Retinal pigment epithelial cell (primary cell): ENCODE measurements around the gene C1orf35.

Source experiments
- DNase-seq: peaks from one replicate; pipeline ENCODE4 v3.0.0-alpha.2; 2010; ENCODE audit warnings: low read depth
- H3K4me3 ChIP-seq: 2 replicates; pipeline ENCODE4 v1.5.1; 2011; ENCODE audit warnings: mild to moderate bottlenecking, low read length, control low read depth, moderate library complexity
- TF ChIP-seq, protein P1 (sequence below): conservative IDR thresholded peaks from 2 replicates; pipeline ENCODE4 v1.5.1; 2011; ENCODE audit warnings: low read depth, low read length, control low read depth, inconsistent platforms

C1orf35 gene

DNA sequence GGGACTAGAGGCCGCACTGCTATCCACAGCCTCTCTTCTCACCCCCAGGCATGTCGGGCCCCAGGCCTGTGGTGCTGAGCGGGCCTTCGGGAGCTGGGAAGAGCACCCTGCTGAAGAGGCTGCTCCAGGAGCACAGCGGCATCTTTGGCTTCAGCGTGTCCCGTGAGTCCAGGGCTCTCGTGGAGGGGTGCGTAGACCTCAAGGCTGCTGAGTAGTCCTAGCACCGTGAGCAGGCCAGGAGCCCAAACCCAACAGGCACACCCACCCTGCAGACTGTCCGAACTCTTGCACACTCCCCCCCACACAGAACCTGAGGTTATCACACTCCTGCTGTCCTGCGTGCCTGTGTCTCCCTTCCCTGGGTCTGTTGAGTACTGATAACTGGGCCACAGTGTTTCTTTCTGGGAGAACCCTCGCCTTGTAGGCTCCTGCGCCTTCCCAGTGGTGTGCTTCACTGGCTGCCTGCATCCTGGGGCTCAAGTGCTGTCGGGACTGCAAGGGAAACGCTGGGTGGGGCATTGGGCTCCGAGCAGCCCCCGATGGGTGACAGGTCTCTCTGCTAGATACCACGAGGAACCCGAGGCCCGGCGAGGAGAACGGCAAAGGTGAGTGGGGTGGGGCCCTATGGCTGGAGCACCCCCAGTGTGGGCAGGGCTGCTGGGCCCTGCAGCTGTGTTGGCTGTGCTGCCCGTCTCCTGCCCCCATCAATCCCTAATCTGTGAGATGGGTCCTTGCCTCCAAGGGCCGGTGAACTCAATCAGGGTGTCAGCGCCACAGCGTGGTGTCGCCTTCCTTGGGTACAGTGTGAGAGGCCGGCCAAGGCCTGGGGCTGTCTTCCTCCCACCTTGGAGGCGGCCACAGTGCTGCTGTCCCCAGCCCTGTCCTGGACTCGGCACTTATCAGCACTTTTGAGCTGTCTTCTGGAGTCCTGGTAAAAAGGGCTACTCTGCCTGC lies 42.6 kb upstream of the C1orf35 start:
- DNase-seq = no peak
- no peak overlapping the region for H3K4me3 ChIP-seq
- TF ChIP-seq, protein P1, sequence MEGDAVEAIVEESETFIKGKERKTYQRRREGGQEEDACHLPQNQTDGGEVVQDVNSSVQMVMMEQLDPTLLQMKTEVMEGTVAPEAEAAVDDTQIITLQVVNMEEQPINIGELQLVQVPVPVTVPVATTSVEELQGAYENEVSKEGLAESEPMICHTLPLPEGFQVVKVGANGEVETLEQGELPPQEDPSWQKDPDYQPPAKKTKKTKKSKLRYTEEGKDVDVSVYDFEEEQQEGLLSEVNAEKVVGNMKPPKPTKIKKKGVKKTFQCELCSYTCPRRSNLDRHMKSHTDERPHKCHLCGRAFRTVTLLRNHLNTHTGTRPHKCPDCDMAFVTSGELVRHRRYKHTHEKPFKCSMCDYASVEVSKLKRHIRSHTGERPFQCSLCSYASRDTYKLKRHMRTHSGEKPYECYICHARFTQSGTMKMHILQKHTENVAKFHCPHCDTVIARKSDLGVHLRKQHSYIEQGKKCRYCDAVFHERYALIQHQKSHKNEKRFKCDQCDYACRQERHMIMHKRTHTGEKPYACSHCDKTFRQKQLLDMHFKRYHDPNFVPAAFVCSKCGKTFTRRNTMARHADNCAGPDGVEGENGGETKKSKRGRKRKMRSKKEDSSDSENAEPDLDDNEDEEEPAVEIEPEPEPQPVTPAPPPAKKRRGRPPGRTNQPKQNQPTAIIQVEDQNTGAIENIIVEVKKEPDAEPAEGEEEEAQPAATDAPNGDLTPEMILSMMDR = no peak

DNA sequence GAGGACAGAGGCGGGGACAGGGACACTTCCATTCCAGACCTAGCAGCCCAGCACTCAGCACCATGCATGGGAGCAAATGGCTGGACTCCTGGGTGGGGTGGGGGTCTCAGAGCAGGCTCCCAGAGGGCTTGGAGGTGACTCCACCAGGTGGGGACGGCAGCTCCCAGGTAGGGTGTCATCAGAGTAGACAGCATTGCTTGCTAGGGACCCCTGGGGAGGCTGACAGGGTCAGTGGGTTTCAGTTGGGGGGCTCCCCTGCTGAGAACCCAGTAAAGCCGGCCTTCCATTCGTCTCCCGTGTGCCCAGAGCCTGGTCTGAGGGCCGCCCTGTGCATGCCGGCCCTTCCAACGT lies 41.8 kb upstream of the C1orf35 start:
- H3K4me3 ChIP-seq = no peak overlapping the region
- TF ChIP-seq, protein P1 = no peak
- no peak for DNase-seq

DNA sequence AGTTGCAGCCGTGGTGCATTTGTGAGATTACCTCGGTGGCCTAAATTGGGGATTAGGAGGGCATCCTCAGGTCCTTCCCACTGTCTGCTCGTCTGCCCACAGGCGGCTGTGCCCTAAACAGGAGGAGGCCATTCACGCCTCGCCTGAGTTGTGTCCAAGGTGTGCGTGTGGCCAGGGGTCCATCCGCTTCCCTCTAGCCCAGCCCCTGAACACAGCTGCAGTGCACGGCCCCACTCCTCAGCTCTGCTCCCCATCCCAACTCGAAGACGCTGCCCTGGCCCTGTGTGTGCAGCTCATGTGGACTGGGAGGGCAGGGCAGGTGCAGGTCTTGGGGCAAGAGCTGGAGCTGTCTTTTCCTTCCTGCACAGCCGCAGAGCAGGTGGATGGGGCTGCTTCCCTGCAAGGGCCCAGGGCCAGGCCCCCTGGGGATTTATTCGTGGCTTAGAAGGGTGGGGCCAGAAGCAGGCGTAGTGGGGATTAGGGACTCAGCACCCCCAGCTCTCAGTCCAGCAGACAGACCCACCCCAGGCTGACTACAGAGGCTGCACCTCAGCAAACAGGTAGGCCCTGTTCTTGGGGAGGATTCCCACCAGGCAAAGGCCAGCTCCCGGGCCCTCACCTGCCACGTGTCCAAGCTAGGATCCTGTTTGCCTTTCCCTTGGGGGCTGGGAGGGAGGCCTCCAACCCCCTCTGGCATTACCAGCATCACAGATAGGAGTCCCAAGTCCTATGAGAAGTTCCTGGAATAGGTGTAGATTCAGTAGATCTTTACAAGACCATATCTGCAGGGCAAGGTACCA lies 41.3 kb upstream of the C1orf35 start:
- TF ChIP-seq, protein P1 = no peak
- no peak for DNase-seq
- no peak overlapping the region for H3K4me3 ChIP-seq

DNA sequence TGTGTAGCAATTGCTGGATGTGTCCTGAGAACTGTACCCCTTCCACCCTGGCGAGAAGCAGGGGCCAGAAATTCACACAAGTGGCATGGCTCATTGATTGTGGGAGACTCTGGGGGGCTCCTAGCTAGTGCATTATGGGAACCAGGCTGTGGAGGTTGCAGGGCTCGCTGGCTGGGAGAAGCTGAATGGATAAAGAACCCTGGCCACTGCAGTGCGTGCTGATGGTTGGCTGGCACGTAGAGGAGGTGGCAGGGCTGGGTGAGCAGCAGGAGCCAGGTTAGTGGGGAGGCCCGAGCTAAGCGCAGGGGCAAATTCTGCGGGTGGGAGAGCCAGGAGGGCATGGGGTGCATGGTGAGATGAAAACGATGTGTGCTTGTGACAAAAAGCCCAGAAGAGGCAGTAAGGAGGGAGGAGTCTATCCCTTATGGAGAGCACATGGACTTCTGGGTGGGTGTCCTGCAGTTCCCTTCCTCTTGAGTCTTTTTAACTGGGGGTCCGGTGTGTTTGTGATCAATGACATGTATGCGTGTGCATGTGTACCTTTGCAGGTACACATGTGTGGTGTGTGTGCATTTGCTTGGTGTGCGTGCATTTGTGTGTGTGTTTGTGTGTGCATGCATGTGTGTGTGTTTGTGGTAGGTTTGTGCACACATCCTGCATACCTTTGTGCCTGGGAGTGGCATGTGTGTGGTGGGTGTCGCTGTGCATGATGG lies 40.5 kb upstream of the C1orf35 start:
- TF ChIP-seq, protein P1 = no peak
- no peak overlapping the region for H3K4me3 ChIP-seq
- no peak for DNase-seq

DNA sequence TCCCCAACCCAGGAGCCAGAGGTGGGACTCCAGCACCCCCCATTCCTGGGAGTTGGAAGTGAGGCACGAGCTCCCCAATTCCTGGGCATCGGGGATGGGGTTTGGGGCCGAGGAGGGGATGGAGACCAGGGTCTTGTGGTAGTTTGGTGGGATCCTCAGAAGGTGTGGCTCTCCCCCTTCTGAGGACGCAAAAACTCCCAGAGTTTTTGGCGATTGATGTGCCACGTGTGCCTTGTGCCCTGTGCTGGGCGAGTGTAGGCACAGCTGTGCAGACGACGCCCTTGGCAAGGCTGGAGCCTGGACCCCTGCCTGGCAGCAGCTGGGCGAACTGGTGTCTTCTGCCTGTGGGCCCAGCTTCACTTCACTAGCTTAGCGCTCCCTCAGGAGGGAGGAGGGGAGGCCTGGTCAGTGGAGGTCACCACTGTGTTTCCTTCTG lies 39.6 kb upstream of the C1orf35 start:
- TF ChIP-seq, protein P1 = no peak

DNA sequence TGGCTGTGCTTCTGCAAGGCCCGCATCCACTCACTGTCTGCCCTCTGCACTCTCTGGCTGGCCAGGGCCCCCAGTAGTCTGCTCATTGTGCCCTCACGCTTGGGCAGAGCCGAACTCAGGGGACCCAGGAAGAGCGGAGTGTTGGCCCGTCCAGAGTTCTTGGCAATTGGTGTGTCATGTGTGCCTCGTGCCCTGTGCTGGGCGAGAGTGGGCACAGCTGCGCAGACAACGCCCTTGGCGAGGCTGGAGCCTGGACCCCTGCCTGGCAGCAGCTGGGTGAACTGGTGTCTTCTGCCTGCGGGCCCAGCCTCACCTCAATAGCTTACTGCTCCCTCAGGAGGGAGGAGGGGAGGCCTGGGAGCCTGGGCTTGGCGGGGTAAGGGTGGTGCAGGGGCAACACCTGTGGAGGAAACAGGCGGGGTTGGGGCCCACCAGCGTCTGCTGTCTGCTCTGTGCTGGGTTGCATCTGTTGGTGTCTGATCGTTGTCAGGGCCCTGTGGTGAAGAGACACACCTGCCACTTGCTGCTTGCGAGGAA lies 39.1 kb upstream of the C1orf35 start:
- TF ChIP-seq, protein P1 = no peak
- H3K4me3 ChIP-seq = peak overlapping the region; percentile 87
- DNase-seq = no peak

More for the DNA sequence above, 39.6 kb upstream of the C1orf35 start:
- H3K4me3 ChIP-seq = no peak overlapping the region
- DNase-seq = no peak
